CD1c-positive myeloid dendritic cell (primary cell): Measurements from ENCODE around the gene PPOX.
A peak's percentile ranks its signal among the peaks of the same experiment; 100 is the strongest.

Experiments
- DNase-seq: peaks from one replicate; pipeline ENCODE4 v3.0.0-alpha.2; 2016; ENCODE audit errors: extremely low spot score

PPOX gene

GRCh38 chr1:161175771-161176453, 9.7 kb downstream of the PPOX start:
- DNase-seq: no peak

- no peak for DNase-seq
Observed at GRCh38 chr1:161176468-161177111, 10.4 kb downstream of the PPOX start.

- peak; percentile 92 for DNase-seq
Observed at GRCh38 chr1:161177112-161177935, 11.1 kb downstream of the PPOX start, which contains the start of gene B4GALT3. TSS of gene B4GALT3 (minus strand) at chr1:161177507. CDS start at chr1:161176060, 1,447 bp downstream.

GRCh38 chr1:161177936-161178244, 11.7 kb downstream of the PPOX start:
- DNase-seq: no peak

GRCh38 chr1:161179698-161180097, 13.5 kb downstream of the PPOX start:
- DNase-seq: no peak

GRCh38 chr1:161180639-161181038, 14.4 kb downstream of the PPOX start:
- DNase-seq: peak; percentile 59

GRCh38 chr1:161182214-161182613, 16.0 kb downstream of the PPOX start:
- DNase-seq: peak; percentile 51

- peak; percentile 96 for DNase-seq
Observed at GRCh38 chr1:161185282-161185682, 19.1 kb downstream of the PPOX start.

GRCh38 chr1:161185732-161186311, 19.6 kb downstream of the PPOX start:
- DNase-seq: peak; percentile 89

- peak; percentile 24 for DNase-seq
Observed at GRCh38 chr1:161187311-161187710, 21.1 kb downstream of the PPOX start.

- DNase-seq: no peak
Observed at GRCh38 chr1:161188381-161188780, 22.2 kb downstream of the PPOX start.

GRCh38 chr1:161189036-161189435, 22.8 kb downstream of the PPOX start:
- DNase-seq: no peak

- DNase-seq: peak; percentile 27
Observed at GRCh38 chr1:161190962-161191521, 24.8 kb downstream of the PPOX start.

- no peak for DNase-seq
Observed at GRCh38 chr1:161191971-161192370, 25.7 kb downstream of the PPOX start.

GRCh38 chr1:161192476-161193465, 26.5 kb downstream of the PPOX start:
- DNase-seq: peak; percentile 86

- DNase-seq: no peak
Observed at GRCh38 chr1:161193561-161194235, 27.5 kb downstream of the PPOX start.

- DNase-seq: peak; percentile 85
Observed at GRCh38 chr1:161195171-161195570, 28.9 kb downstream of the PPOX start.

- no peak for DNase-seq
Observed at GRCh38 chr1:161196111-161196510, 29.9 kb downstream of the PPOX start.

- no peak for DNase-seq
Observed at GRCh38 chr1:161196521-161197451, 30.6 kb downstream of the PPOX start.
